HG02678 (cell line): ENCODE results near the gene CREBL2.
A peak's percentile ranks its signal among the peaks of the same experiment; 100 is the strongest.
"Not testable (repeated sequence)": the region's sequence is repeated elsewhere in the genome, so short reads cannot be mapped to it uniquely, and the experiment has no call there.

Source experiments
- ATAC-seq: cut with Tn5 transposase; IDR thresholded peaks from one replicate; pipeline ENCODE4 v1.9.1; 2021; ENCODE audit warnings: mild to moderate bottlenecking, moderate library complexity; ENCODE audit not compliant: unreplicated experiment

Gene CREBL2

GRCh38 chr12:12596598-12596997, 15.1 kb upstream of the CREBL2 start:
- ATAC-seq = not testable (repeated sequence)

- ATAC-seq = no peak
Observed at GRCh38 chr12:12598864-12599263, 12.8 kb upstream of the CREBL2 start.

- ATAC-seq = no peak
Observed at GRCh38 chr12:12599750-12600643, 11.7 kb upstream of the CREBL2 start.

- no peak for ATAC-seq
Observed at GRCh38 chr12:12600659-12601058, 11.0 kb upstream of the CREBL2 start.

GRCh38 chr12:12604740-12605139, 6.9 kb upstream of the CREBL2 start:
- ATAC-seq = no peak

- no peak for ATAC-seq
Observed at GRCh38 chr12:12606781-12607589, 4.7 kb upstream of the CREBL2 start.

GRCh38 chr12:12608557-12608957, 3.1 kb upstream of the CREBL2 start:
- ATAC-seq = no peak

- ATAC-seq = no peak
Observed at GRCh38 chr12:12609692-12610091, 2.0 kb upstream of the CREBL2 start.

GRCh38 chr12:12610711-12611110, 965 bp upstream of the CREBL2 start:
- no peak for ATAC-seq

- ATAC-seq = peak; percentile 20
Observed at GRCh38 chr12:12612358-12612757, 682 bp downstream of the CREBL2 start.

GRCh38 chr12:12613344-12613743, 1.7 kb downstream of the CREBL2 start:
- no peak for ATAC-seq

- ATAC-seq = no peak
Observed at GRCh38 chr12:12614342-12614741, 2.7 kb downstream of the CREBL2 start.

GRCh38 chr12:12616512-12617310, 5.0 kb downstream of the CREBL2 start:
- no peak for ATAC-seq

GRCh38 chr12:12618064-12618463, 6.4 kb downstream of the CREBL2 start:
- not testable (repeated sequence) for ATAC-seq

GRCh38 chr12:12620730-12621315, 9.1 kb downstream of the CREBL2 start:
- no peak for ATAC-seq

- no peak for ATAC-seq
Observed at GRCh38 chr12:12622418-12622817, 10.7 kb downstream of the CREBL2 start.

- no peak for ATAC-seq
Observed at GRCh38 chr12:12624498-12624992, 12.9 kb downstream of the CREBL2 start.

GRCh38 chr12:12626471-12626870, 14.8 kb downstream of the CREBL2 start:
- no peak for ATAC-seq

GRCh38 chr12:12627308-12627827, 15.7 kb downstream of the CREBL2 start:
- no peak for ATAC-seq

GRCh38 chr12:12628013-12628412, 16.3 kb downstream of the CREBL2 start:
- no peak for ATAC-seq
